Fibroblast of mammary gland (primary cell): Measurements from ENCODE around the gene CCDC61.
A peak's percentile ranks its signal among the peaks of the same experiment; 100 is the strongest.

Source experiments
- DNase-seq: peaks from one replicate; pipeline ENCODE4 v3.0.0-alpha.2; 2010; ENCODE audit warnings: low read depth
- H3K4me3 ChIP-seq: 2 replicates; pipeline ENCODE4 v1.5.1; 2011; ENCODE audit warnings: low read depth, mild to moderate bottlenecking, low read length, moderate library complexity; ENCODE audit not compliant: control insufficient read depth
- TF ChIP-seq, protein P1 (sequence below): conservative IDR thresholded peaks from 2 replicates; pipeline ENCODE4 v1.5.1; 2011; ENCODE audit warnings: low read depth, low read length, inconsistent platforms; ENCODE audit not compliant: control insufficient read depth, insufficient read depth

The CCDC61 gene

GRCh38 chr19:46000491-46001246, 5.4 kb downstream of the CCDC61 start:
- DNase-seq, result peak; percentile 5
- TF ChIP-seq, protein P1, sequence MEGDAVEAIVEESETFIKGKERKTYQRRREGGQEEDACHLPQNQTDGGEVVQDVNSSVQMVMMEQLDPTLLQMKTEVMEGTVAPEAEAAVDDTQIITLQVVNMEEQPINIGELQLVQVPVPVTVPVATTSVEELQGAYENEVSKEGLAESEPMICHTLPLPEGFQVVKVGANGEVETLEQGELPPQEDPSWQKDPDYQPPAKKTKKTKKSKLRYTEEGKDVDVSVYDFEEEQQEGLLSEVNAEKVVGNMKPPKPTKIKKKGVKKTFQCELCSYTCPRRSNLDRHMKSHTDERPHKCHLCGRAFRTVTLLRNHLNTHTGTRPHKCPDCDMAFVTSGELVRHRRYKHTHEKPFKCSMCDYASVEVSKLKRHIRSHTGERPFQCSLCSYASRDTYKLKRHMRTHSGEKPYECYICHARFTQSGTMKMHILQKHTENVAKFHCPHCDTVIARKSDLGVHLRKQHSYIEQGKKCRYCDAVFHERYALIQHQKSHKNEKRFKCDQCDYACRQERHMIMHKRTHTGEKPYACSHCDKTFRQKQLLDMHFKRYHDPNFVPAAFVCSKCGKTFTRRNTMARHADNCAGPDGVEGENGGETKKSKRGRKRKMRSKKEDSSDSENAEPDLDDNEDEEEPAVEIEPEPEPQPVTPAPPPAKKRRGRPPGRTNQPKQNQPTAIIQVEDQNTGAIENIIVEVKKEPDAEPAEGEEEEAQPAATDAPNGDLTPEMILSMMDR, result no peak
- H3K4me3 ChIP-seq, result peak overlapping the region; percentile 4

DNA sequence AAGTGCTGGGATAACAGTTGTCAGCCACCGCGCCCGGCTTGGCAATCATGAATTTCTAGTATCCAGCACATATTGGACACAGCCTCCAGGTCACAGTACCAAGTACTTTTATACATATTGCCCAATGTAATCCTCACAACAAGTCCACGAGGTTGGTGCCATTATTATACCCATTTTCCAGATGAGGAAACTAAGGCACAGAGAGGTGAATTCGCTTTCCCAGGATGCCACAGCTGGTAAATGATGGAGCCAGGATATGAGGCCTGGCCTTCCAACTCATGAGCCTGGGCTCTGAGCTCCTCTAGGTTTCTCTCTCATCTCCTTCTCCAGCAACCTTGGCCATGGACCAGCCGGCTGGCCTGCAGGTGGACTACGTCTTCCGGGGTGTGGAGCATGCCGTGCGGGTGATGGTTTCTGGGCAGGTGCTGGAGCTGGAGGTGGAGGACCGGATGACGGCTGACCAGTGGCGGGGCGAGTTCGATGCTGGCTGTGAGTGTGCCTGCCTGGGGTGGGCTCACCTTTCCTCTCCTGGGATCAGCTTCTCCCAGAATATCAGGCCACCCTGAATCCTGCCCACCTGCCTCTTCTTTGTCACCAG, 7.5 kb downstream of the CCDC61 start:
- no peak for DNase-seq
- TF ChIP-seq, protein P1, result no peak

GRCh38 chr19:46006411-46006810, 11.1 kb downstream of the CCDC61 start:
- DNase-seq, result no peak
- H3K4me3 ChIP-seq, result no peak overlapping the region
- TF ChIP-seq, protein P1, result no peak

More for the DNA sequence above, 7.5 kb downstream of the CCDC61 start:
- H3K4me3 ChIP-seq, result no peak overlapping the region

DNA sequence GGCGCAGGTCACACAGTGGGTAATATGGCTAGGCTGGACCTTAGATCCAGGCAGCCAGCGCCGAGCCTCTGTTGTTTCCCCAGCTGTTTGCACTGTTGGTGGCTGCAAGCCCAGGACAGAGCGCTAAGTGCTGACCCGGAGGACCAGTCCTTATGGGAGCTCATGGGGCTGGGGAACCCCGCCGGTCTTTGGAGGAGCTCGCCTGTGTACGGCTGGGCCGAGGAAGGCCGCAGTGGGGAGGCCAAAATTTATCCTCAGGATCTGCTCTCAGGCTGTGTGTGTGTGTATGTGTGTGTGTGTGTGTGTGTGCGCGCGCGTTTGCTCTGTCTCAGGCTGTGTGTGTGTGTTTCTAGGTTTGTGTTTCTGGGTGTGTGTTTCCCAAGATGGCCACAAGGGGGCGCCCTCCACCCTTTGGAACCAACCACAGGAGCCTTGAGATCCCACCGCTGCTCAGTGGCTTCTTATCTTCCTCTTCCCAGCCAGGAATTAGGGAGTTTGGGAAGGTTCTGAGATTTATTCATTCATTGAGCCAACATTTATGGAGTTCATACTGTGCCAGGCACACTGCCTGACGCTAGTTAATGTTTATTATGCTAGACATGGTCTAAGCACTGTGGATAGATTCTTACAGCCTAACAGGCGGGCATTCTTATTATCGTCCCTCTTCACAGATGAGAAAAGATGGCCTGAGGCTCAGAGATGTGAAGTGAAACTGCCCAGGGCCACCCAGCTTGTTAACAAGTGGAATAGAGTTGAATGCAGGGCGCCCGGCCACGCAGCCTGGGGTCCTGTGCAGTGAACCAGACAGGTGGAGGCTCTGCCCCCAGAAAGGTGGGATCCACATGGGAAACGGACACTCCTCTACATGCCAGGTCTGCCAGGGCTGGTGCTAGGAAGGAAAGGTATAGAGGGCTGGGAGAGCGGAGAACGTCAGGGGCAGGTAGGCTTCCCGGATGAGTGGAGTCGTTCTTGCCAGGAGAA, 14.6 kb downstream of the CCDC61 start:
- peak; percentile 66 for DNase-seq
- H3K4me3 ChIP-seq, result no peak overlapping the region
- TF ChIP-seq, protein P1, result peak; percentile 68

- no peak for DNase-seq
- H3K4me3 ChIP-seq, result no peak overlapping the region
- TF ChIP-seq, protein P1, result no peak
Measured at GRCh38 chr19:46014534-46014933, 19.3 kb downstream of the CCDC61 start.

DNA sequence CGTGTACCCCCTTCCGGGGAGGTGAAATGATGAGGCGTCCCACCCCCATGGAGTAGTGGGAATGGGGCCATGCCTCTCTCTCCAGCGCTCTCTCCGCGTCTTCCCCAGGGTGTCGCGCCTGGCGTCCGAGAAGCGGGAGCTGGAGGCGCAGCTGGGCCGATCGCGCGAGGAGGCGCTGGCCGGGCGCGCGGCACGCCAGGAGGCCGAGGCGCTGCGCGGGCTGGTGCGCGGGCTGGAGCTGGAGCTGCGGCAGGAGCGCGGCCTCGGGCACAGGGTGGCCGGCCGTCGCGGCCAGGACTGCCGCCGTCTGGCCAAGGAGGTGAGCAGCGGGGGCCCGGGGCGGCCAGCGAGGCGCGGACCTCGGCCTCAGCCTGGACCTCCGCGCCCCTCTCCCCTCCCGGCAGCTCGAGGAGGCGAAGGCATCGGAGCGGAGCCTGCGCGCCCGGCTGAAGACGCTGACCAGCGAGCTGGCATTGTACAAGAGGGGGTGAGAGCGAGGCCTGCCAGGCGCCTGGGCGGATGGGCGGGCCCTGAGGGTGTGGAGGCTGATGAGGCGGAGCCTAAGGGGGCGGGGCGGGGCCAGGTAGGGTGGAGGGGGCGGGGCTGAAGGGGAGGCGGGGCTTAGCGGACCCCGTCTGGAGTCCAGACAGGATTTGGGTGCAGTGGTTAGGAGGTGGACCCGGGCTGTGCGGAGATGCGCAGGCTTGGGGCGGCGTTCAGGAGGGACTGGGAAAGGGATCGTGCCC, 19.8 kb downstream of the CCDC61 start:
- DNase-seq, result peak; percentile 8
- no peak overlapping the region for H3K4me3 ChIP-seq
- TF ChIP-seq, protein P1, result no peak
